NCI-H1417 (cell line): ENCODE results near the gene BTBD10.
A peak's percentile ranks its signal among the peaks of the same experiment; 100 is the strongest.

Experiments
- DNase-seq, 3 experiments: peaks; one replicate each; lab custom pipeline; 2025; lab: John Stamatoyannopoulos, UW

The BTBD10 gene

GRCh38 chr11:13375798-13376197 lies 87.2 kb downstream of the BTBD10 start:
- DNase-seq = no peak

GRCh38 chr11:13373216-13373615 lies 89.8 kb downstream of the BTBD10 start:
- DNase-seq = no peak

- DNase-seq = no peak
Observed at GRCh38 chr11:13368041-13368446, 95.0 kb downstream of the BTBD10 start.

- no peak for DNase-seq
Observed at GRCh38 chr11:13367115-13367514, 95.9 kb downstream of the BTBD10 start.

- no peak for DNase-seq
Observed at GRCh38 chr11:13366266-13367026, 96.6 kb downstream of the BTBD10 start.

GRCh38 chr11:13364388-13364787 lies 98.6 kb downstream of the BTBD10 start:
- no peak for DNase-seq

- no peak for DNase-seq
Observed at GRCh38 chr11:13362596-13363109, 100.4 kb downstream of the BTBD10 start.

- no peak for DNase-seq
Observed at GRCh38 chr11:13358596-13359270, 104.3 kb downstream of the BTBD10 start.

GRCh38 chr11:13357232-13357631 lies 105.8 kb downstream of the BTBD10 start:
- DNase-seq = no peak

DNA sequence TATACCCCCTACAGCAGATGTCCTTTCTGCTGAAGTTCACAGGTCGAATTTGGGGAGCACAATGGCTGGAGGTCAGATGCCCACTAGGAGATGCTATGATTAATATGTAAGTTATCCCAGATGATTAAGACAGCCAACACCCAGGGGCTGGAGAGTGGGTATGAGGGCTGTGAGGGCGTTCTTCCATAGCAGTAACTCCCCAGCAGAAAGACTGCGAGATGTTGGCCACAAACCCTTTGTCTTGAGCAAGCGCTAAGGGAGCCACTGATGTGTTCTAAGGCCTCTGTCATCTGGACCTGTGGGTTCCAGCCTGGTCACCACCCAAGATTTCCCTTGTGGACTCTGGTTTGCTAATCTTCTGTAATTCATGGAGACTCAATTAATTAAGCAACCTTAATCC lies 107.8 kb downstream of the BTBD10 start:
- no peak for DNase-seq

- DNase-seq = peak in 2 of 3 experiments; percentile 2 to 15
Observed at GRCh38 chr11:13354335-13354734, 108.7 kb downstream of the BTBD10 start.

- no peak for DNase-seq
Observed at GRCh38 chr11:13352711-13353110, 110.3 kb downstream of the BTBD10 start.

GRCh38 chr11:13349581-13349980 lies 113.4 kb downstream of the BTBD10 start:
- no peak for DNase-seq

DNA sequence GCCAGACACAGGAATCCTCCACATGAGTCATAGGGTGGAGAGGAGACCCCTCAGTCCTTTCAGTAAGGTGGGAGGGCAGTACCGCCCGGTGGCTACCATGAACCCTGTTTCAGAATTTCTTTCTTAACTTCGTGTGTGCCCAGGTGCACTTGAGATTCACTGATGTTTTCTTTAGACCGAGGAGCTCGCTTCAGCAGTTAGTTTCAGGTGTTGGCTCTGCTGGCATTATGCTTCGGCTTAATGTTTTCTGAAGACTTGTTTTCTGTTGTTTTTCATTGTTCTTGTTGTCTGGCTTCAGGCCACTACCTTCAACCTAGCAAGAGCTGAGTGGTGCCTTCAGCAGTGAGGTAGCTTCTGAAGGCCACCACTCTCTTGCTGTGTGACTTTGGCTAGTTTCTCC lies 114.0 kb downstream of the BTBD10 start:
- DNase-seq = no peak

- no peak for DNase-seq
Observed at GRCh38 chr11:13348305-13348704, 114.7 kb downstream of the BTBD10 start.

DNA sequence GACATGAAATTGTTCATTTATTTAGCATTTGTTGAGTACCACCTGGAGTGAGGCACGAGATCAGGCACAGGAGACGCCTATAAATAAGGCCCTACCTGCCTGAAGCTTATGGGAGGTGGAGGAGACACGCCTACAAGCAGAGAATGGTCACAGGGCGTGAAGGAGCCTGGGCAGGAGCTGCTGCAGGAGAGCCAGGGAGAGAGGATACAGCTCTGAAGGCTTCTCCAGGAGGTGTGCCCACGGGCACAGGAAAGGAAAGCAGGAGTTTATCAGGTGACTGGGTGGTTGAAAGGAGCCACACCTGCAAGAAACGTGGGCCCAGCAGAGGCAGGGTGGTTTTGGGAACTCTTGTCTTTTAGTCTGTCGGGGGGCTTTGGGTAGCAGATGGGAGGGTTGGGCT lies 115.1 kb downstream of the BTBD10 start:
- DNase-seq = no peak

GRCh38 chr11:13346470-13346869 lies 116.6 kb downstream of the BTBD10 start:
- DNase-seq = no peak

DNA sequence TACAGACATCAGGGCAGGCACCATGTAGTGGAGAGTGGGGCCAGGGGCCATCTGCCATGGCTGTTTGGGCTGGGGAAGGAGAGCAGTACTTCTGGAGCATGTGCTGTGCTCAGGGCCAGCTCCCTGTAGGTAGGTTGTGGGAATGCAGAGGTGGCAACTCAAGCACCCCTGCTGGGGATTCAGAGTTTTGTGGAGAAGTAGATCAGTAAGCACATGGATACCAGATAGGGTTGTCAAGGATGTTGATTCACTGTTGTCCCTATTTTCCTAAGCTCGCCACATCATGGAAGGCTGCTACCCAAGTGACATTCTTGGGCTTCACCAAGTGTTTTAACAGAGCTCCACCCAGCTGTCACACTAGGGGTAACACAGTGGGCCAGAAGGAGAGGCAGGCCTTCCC lies 118.2 kb downstream of the BTBD10 start:
- no peak for DNase-seq

- DNase-seq = peak; percentile 48 to 88 (median 87)
Observed at GRCh38 chr11:13343931-13344717, 118.9 kb downstream of the BTBD10 start.

DNA sequence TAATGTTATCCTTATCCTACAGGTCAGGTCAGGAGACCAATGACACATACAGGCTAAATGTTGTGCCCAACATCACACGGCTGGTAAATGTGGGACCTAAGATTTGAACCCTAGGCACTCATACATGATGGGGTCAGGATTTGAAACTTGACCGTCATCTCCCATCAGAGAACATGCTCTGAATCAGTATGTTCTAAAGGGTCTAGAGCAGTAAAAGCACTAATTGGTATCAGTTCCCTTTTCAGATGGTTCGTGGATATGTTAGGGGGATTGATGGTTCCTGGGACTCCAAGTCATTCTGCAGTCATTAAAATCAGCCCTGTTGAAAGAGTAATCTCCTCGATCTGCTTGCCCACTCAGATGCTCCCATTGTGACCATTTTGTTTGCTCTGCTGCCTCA lies 120.0 kb downstream of the BTBD10 start:
- no peak for DNase-seq

GRCh38 chr11:13341026-13341425 lies 122.0 kb downstream of the BTBD10 start:
- no peak for DNase-seq
